Measurements from ENCODE around the gene DOK3. TPM values are rescaled to one million over a fixed set of nuclear protein-coding genes. Genes with fewer than 3 reads are reported as not detected.

DOK3 gene
- total and polyA plus RNA-seq, 2 donors (not counting 1 experiment from before 2014, with no cell fraction given): 103 to 115 TPM

DNA sequence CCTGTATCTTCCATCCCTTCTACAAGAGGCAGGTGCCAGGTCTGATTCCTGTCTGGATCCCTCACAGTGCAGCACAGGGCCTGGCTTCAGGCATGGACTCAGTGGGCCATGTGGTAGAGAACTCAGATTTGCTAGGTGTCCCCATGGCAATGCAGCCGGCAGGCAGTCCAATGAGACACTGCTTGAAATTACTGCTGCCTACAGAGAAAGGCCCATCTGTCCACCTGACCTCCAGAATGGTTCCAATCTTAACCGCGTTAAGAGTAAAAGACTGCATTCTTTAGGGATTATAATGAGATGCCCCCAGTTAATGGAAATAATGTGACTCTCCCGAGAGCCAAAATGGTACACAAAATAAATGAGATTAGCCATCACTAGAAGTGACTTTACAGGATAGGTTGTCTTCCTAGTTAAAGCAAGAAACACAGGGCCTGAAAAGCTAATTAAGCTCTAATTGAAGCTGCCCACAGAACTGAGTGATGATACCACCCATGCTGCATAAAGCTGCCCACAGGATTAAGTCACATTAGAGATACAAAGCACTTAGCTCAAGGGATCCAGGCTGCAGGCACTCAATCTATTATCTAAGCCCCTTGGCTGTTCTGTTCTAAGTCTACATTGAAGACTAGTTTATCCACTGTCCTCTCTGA is 33.3 kb upstream of the DOK3 start:
- peaks cover 74% of the 10 kb centered on the region for H3K79me2 ChIP-seq (ENCODE audit: control insufficient read depth, insufficient read depth, low read length)
- no CpG with 5 or more reads among the region's 4 CpGs for WGBS (ENCODE audit: insufficient coverage)
- H3K36me3 ChIP-seq (replicated peaks in 1 of 2; ENCODE audit: control extremely low read depth in 1 of 2, control insufficient read depth in 1 of 2, extremely low read depth in 1 of 2, insufficient read depth in 2 of 2, low read length in 1 of 2): peaks cover 0 to 26% of the 10 kb centered on the region in 2 experiments
- peaks cover 70% of the 10 kb centered on the region for H4K20me1 ChIP-seq (ENCODE audit: control insufficient read depth, insufficient read depth, low read length, poor library complexity, severe bottlenecking)
- Mint-ChIP-seq H3K27me3 (no peaks in the 10 kb centered on the region), H3K4me1 (peaks cover 5% of the 10 kb centered on the region), H3K4me3 (no peak overlapping the region), H3K9me3 (ENCODE audit: insufficient read depth) (no peaks in the 10 kb centered on the region), H3K27ac (no peak overlapping the region)
- intact Hi-C loops (cut with micrococcal nuclease): no loop called here
- no peak overlapping the region for H3K4me2 ChIP-seq (replicated peaks; ENCODE audit: low read depth, low read length, poor library complexity, severe bottlenecking)
- ATAC-seq (ENCODE audit: low read depth) (no peak), DNase-seq (no peak)
- TF ChIP-seq, protein P1, sequence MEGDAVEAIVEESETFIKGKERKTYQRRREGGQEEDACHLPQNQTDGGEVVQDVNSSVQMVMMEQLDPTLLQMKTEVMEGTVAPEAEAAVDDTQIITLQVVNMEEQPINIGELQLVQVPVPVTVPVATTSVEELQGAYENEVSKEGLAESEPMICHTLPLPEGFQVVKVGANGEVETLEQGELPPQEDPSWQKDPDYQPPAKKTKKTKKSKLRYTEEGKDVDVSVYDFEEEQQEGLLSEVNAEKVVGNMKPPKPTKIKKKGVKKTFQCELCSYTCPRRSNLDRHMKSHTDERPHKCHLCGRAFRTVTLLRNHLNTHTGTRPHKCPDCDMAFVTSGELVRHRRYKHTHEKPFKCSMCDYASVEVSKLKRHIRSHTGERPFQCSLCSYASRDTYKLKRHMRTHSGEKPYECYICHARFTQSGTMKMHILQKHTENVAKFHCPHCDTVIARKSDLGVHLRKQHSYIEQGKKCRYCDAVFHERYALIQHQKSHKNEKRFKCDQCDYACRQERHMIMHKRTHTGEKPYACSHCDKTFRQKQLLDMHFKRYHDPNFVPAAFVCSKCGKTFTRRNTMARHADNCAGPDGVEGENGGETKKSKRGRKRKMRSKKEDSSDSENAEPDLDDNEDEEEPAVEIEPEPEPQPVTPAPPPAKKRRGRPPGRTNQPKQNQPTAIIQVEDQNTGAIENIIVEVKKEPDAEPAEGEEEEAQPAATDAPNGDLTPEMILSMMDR (IDR thresholded peaks at IDR 0.05): no peak
- TF ChIP-seq EZH2 (IDR thresholded peaks at IDR 0.05; ENCODE audit: borderline replicate concordance, insufficient read depth, low read depth, low read length, poor library complexity, severe bottlenecking): no peak
- H2AFZ ChIP-seq (ENCODE audit: insufficient read depth, low read depth, low read length, poor library complexity, severe bottlenecking): no peak overlapping the region
- CTCF ChIA-PET: no interaction called here
- POLR2A ChIA-PET: no interaction called here
- H3K27ac ChIP-seq (ENCODE audit: low read length in 2 of 2): no peak overlapping the region
- H3K9me3 ChIP-seq (ENCODE audit: control extremely low read depth in 1 of 3, control insufficient read depth in 2 of 3, insufficient read depth in 1 of 3, low read length in 2 of 3): no peaks in the 10 kb centered on the region
- no peaks in the 10 kb centered on the region for H3K27me3 ChIP-seq (replicated peaks in 1 of 4; ENCODE audit: control extremely low read depth in 1 of 4, control insufficient read depth in 3 of 4, insufficient read depth in 4 of 4, low read length in 3 of 4)
- H3K4me3 ChIP-seq (ENCODE audit: control extremely low read depth in 1 of 5, extremely low read depth in 1 of 5, insufficient read depth in 1 of 5, low read depth in 2 of 5, low read length in 4 of 5): no peak overlapping the region
- no peaks in the 10 kb centered on the region for H3K4me1 ChIP-seq (ENCODE audit: control insufficient read depth in 2 of 2, insufficient read depth in 2 of 2, low read length in 2 of 2)
- H3K9ac ChIP-seq (ENCODE audit: low read length): no peak overlapping the region

GRCh38 chr5:177540438-177540837 is 30.8 kb upstream of the DOK3 start:
- Mint-ChIP-seq H3K27ac (no peak overlapping the region), H3K4me1 (peaks cover 1% of the 10 kb centered on the region), H3K4me3 (no peak overlapping the region), H3K27me3 (no peaks in the 10 kb centered on the region), H3K9me3 (ENCODE audit: insufficient read depth) (no peaks in the 10 kb centered on the region)
- WGBS (ENCODE audit: insufficient coverage): 100% methylated on average over 2 of the region's 3 CpGs
- ChIA-PET CTCF (interaction anchor here (0.6 kb wide), 1 partner anchor 124 kb away, joined by 3 read pairs; no protein-coding TSS in a partner anchor), POLR2A (no interaction called here)
- Histone ChIP-seq H3K9ac (ENCODE audit: low read length) (no peak overlapping the region), H3K27ac (ENCODE audit: low read length in 2 of 2) (no peak overlapping the region), H3K4me2 (replicated peaks; ENCODE audit: low read depth, low read length, poor library complexity, severe bottlenecking) (no peak overlapping the region), H4K20me1 (ENCODE audit: control insufficient read depth, insufficient read depth, low read length, poor library complexity, severe bottlenecking) (peaks cover 71% of the 10 kb centered on the region), H3K27me3 (replicated peaks in 1 of 4; ENCODE audit: control extremely low read depth in 1 of 4, control insufficient read depth in 3 of 4, insufficient read depth in 4 of 4, low read length in 3 of 4) (no peaks in the 10 kb centered on the region), H3K36me3 (replicated peaks in 1 of 2; ENCODE audit: control extremely low read depth in 1 of 2, control insufficient read depth in 1 of 2, extremely low read depth in 1 of 2, insufficient read depth in 2 of 2, low read length in 1 of 2) (peaks cover 0 to 42% of the 10 kb centered on the region in 2 experiments), H3K4me1 (ENCODE audit: control insufficient read depth in 2 of 2, insufficient read depth in 2 of 2, low read length in 2 of 2) (no peaks in the 10 kb centered on the region), H3K4me3 (ENCODE audit: control extremely low read depth in 1 of 5, extremely low read depth in 1 of 5, insufficient read depth in 1 of 5, low read depth in 2 of 5, low read length in 4 of 5) (no peak overlapping the region), H3K9me3 (ENCODE audit: control extremely low read depth in 1 of 3, control insufficient read depth in 2 of 3, insufficient read depth in 1 of 3, low read length in 2 of 3) (no peaks in the 10 kb centered on the region), H2AFZ (ENCODE audit: insufficient read depth, low read depth, low read length, poor library complexity, severe bottlenecking) (no peak overlapping the region), H3K79me2 (ENCODE audit: control insufficient read depth, insufficient read depth, low read length) (peaks cover 67% of the 10 kb centered on the region)
- intact Hi-C loops (cut with micrococcal nuclease): no loop called here
- DNase-seq (no peak), ATAC-seq (ENCODE audit: low read depth) (no peak)
- TF ChIP-seq EZH2 (IDR thresholded peaks at IDR 0.05; ENCODE audit: borderline replicate concordance, insufficient read depth, low read depth, low read length, poor library complexity, severe bottlenecking): no peak
- TF ChIP-seq, protein P1 (IDR thresholded peaks at IDR 0.05): no peak
